K562 (cell line): ENCODE measurements around the gene TULP4. TPM values are rescaled to one million over a fixed set of nuclear protein-coding genes. Genes with fewer than 3 reads are reported as not detected.
A peak's percentile ranks its signal among the peaks of the same experiment; 100 is the strongest.

Experiments used
- ATAC-seq: fragments of 200-7000 bp; cut with Tn5 transposase; 3 replicates; pipeline ENCODE4 v1.9.1; 2020; ENCODE audit warnings: moderate library complexity
- BruUV-seq: library from RNA; stranded (reverse); fragments of 400-500 nt; replicated peaks from 2 replicates; lab custom pipeline; 2021; lab: Mats Ljungman, UMichigan
- CTCF ChIA-PET: fragments of 300-600 bp; formaldehyde crosslinking; extraction: SDS; loops from one replicate; lab custom pipeline; 2021; ENCODE audit warnings: low intra/inter-chr PET ratio; lab: Yijun Ruan, JAX
- POLR2A ChIA-PET: fragments of 300-600, 350-650 bp; sonication (Branson Sonifier 250); formaldehyde crosslinking; extraction: SDS; loops from one replicate; lab custom pipeline; 2021; ENCODE audit warnings: antibody characterized with exemption, inconsistent platforms; lab: Yijun Ruan, JAX
- DNase-seq, 4 experiments: peaks; one replicate each; pipeline versions ENCODE4 v3.0.0 to v3.0.0-alpha.2; 2011 to 2018; ENCODE audit warnings: low spot score in 3 of 4, mixed read lengths in 3 of 4; ENCODE audit errors: extremely low read depth in 1 of 4
- FAIRE-seq: peaks from 2 replicates; lab custom pipeline; 2011; peaks lifted over from hg19 to GRCh38; lab: Jason Lieb, UNC
- H2AFZ ChIP-seq: 2 replicates; pipeline ENCODE4 v1.6.0; 2011; ENCODE audit warnings: low read depth, low read length, control low read depth, inconsistent platforms
- H3K27ac ChIP-seq: fragments of 200-600 bp; 3 replicates; pipeline ENCODE4 v1.8.0; 2011; ENCODE audit warnings: low read depth, mild to moderate bottlenecking, control low read depth, inconsistent platforms, low read length, moderate library complexity, mixed read lengths; ENCODE audit errors: extremely low read depth
- H3K27me3 ChIP-seq, 2 experiments: fragments of 300-600 bp in 1 of 2; 2 replicates in 1 of 2; 3 replicates in 1 of 2; pipeline versions ENCODE4 v1.6.0 to v1.8.0; 2011; ENCODE audit warnings: inconsistent platforms in 2 of 2, low read length in 2 of 2, mild to moderate bottlenecking in 1 of 2, mixed read lengths in 1 of 2, moderate library complexity in 1 of 2; ENCODE audit not compliant: control insufficient read depth in 2 of 2, insufficient read depth in 2 of 2
- H3K36me3 ChIP-seq: fragments of 300-600 bp; 3 replicates; pipeline ENCODE4 v1.8.0; 2011; ENCODE audit warnings: mild to moderate bottlenecking, low read length, inconsistent platforms; ENCODE audit not compliant: control insufficient read depth, insufficient read depth
- H3K4me1 ChIP-seq, 2 experiments: fragments of 200-600 bp in 1 of 2; replicated peaks in 1 of 2; 2 replicates in 1 of 2; 3 replicates in 1 of 2; pipeline versions ENCODE4 v1.5.1 to v1.8.0; 2011; ENCODE audit warnings: inconsistent platforms in 2 of 2, low read length in 2 of 2, mild to moderate bottlenecking in 1 of 2, mixed read lengths in 1 of 2, moderate library complexity in 1 of 2; ENCODE audit not compliant: control insufficient read depth in 2 of 2, insufficient read depth in 2 of 2
- H3K4me2 ChIP-seq: 2 replicates; pipeline ENCODE4 v1.6.1; 2011; ENCODE audit warnings: low read length, control low read depth, inconsistent platforms, mixed read lengths; ENCODE audit not compliant: insufficient read depth
- H3K4me3 ChIP-seq: fragments of 200-600 bp; sonication (generic), shearing (Covaris generic); 2 replicates; pipeline ENCODE4 v1.5.1; 2016; ENCODE audit warnings: control low read depth, inconsistent platforms
- H3K79me2 ChIP-seq: fragments of 200-600 bp; 3 replicates; pipeline ENCODE4 v1.8.0; 2011; ENCODE audit warnings: low read length, inconsistent platforms; ENCODE audit not compliant: control insufficient read depth, insufficient read depth
- H3K9ac ChIP-seq, 2 experiments: 2 replicates each; pipeline versions ENCODE4 v1.6.0 to v1.6.1; 2011; ENCODE audit warnings: low read depth in 2 of 2, low read length in 2 of 2, control low read depth in 1 of 2, inconsistent platforms in 1 of 2, mild to moderate bottlenecking in 1 of 2, mixed read lengths in 1 of 2; ENCODE audit not compliant: insufficient read depth in 1 of 2
- H3K9me1 ChIP-seq: one replicate; pipeline ENCODE4 v1.6.0; 2011; ENCODE audit warnings: inconsistent platforms, mild to moderate bottlenecking, low read length, moderate library complexity; ENCODE audit not compliant: control insufficient read depth, insufficient read depth
- H3K9me3 ChIP-seq: replicated peaks from 2 replicates; pipeline ENCODE4 v1.5.1; 2011; ENCODE audit warnings: low read depth, low read length, inconsistent platforms; ENCODE audit not compliant: control insufficient read depth, insufficient read depth
- H4K20me1 ChIP-seq: replicated peaks from 2 replicates; pipeline ENCODE4 v1.6.1; 2011; ENCODE audit warnings: low read length, inconsistent platforms, mixed read lengths; ENCODE audit not compliant: control insufficient read depth, insufficient read depth
- BCOR ChIP-seq: fragments of 450-650 bp; IDR thresholded peaks from 2 replicates; pipeline ENCODE4 v1.6.1; 2016
- BRD4 ChIP-seq: fragments of 200-600 bp; sonication (generic); IDR thresholded peaks from 2 replicates; pipeline ENCODE4 v1.6.1; 2017; ENCODE audit warnings: inconsistent platforms
- CEBPG ChIP-seq, 3 experiments: fragments of 200-800 bp in 1 of 3; sonication (Bioruptor generic) in 1 of 3; sonication (generic) in 1 of 3; formaldehyde crosslinking in 1 of 3; IDR thresholded peaks in 2 of 3; conservative IDR thresholded peaks in 1 of 3; 2 replicates each; pipeline versions ENCODE4 v1.6.1 to v1.8.0; 2016 to 2022; ENCODE audit warnings: missing compliant biosample characterization in 2 of 3, missing genetic modification characterization in 2 of 3, mild to moderate bottlenecking in 1 of 3, missing genetic modification reagents in 1 of 3
- DACH1 ChIP-seq: fragments of 450-650 bp; IDR thresholded peaks from 2 replicates; pipeline ENCODE4 v1.6.1; 2018; ENCODE audit not compliant: partially characterized antibody
- ETV1 ChIP-seq: fragments of 450-650 bp; conservative IDR thresholded peaks from 2 replicates; pipeline ENCODE4 v1.6.1; 2016; ENCODE audit warnings: missing genetic modification characterization, control low read depth, low read depth, missing compliant biosample characterization
- JUN ChIP-seq, 2 experiments: sonication (generic) in 1 of 2; formaldehyde crosslinking in 1 of 2; IDR thresholded peaks; 2 replicates each; pipeline versions ENCODE4 v1.6.1 to v1.8.0; 2012 to 2022; ENCODE audit warnings: borderline replicate concordance in 2 of 2, mild to moderate bottlenecking in 2 of 2, improper control_type of control experiment in 1 of 2, low read depth in 1 of 2, low read length in 1 of 2, missing genetic modification reagents in 1 of 2
- RCOR1 ChIP-seq, 2 experiments: IDR thresholded peaks; 2 replicates each; pipeline ENCODE4 v1.6.1; 2012; ENCODE audit warnings: low read depth in 2 of 2, low read length in 2 of 2, borderline replicate concordance in 1 of 2, improper control_type of control experiment in 1 of 2
- SMARCC2 ChIP-seq: fragments of 450-650 bp; IDR thresholded peaks from 2 replicates; pipeline ENCODE4 v1.6.1; 2017; ENCODE audit warnings: antibody characterized with exemption, moderate library complexity, mild to moderate bottlenecking, low read depth
- STAT5A ChIP-seq: IDR thresholded peaks from 2 replicates; pipeline ENCODE4 v1.6.1; 2012; ENCODE audit warnings: low read length, inconsistent platforms, borderline replicate concordance
- TEAD1 ChIP-seq, 2 experiments: fragments of 450-650 bp in 1 of 2; sonication (generic) in 1 of 2; formaldehyde crosslinking; IDR thresholded peaks; 2 replicates each; pipeline versions ENCODE4 v1.4.0 to v1.8.0; 2020 to 2022; ENCODE audit warnings: mild to moderate bottlenecking in 2 of 2, missing genetic modification reagents in 1 of 2
- ZFX ChIP-seq: sonication (generic); formaldehyde crosslinking; IDR thresholded peaks from 2 replicates; pipeline ENCODE4 v1.8.0; 2022; ENCODE audit warnings: mild to moderate bottlenecking, missing genetic modification reagents, moderate library complexity
- ZKSCAN3 ChIP-seq: fragments of 250-450 bp; sonication (Bioruptor Pico); IDR thresholded peaks from 2 replicates; pipeline ENCODE4 v1.4.0; 2020
- WGBS: fragments of 100-300 bp; shearing (Covaris generic); methylation state at CpG from one replicate; pipeline ENCODE4 v1.1.6; 2016; ENCODE audit warnings: low coverage, mixed read lengths; ENCODE audit not compliant: insufficient coverage; ENCODE audit errors: missing lambda C conversion rate; 5-methylcytosine and 5-hydroxymethylcytosine counted together
- in situ Hi-C: fragments of 300-500 bp; cut with MboI; formaldehyde crosslinking; loops from 4 replicates; pipeline ENCODE4 v1.15.0; 2018; ENCODE audit warnings: inconsistent platforms, mixed read lengths
- intact Hi-C: fragments of 100-400 bp; cut with micrococcal nuclease; formaldehyde crosslinking; loops from 2 replicates; pipeline ENCODE4 v1.14.2; 2022
- polyA plus RNA-seq, 8 experiments: library from polyadenylated mRNA; depleted of rRNA in 4 of 8; stranded (reverse) in 5 of 8; unstranded in 3 of 8; fragments of >200 nt; fragmentation: Nextera tagmentation in 2 of 8; fragmentation: Illumina TruSeq in 1 of 8; extraction: Ambion mirVana in 2 of 8; extraction: Trizol in 1 of 8; gene quantifications; 2 replicates each; pipeline versions ENCODE4 v1.2.1 to v1.2.3, GENCODE V29; 2011 to 2014; ENCODE audit warnings: inconsistent platforms in 1 of 8, missing spikeins in 1 of 8
- total RNA-seq, 7 experiments: library from RNA; depleted of rRNA in 6 of 7; stranded (reverse); fragments of >200 nt in 6 of 7; fragmentation: Illumina TruSeq in 2 of 7; extraction: Trizol in 2 of 7; gene quantifications; 2 replicates each; pipeline versions ENCODE4 v1.2.1 to v1.2.3, GENCODE V29; 2011 to 2021; ENCODE audit warnings: low replicate concordance in 1 of 7
- TF ChIP-seq, protein P1 (sequence below), 3 experiments: fragments of 200-800 bp in 1 of 3; fragments of 250-450 bp in 1 of 3; fragments of 450-650 bp in 1 of 3; sonication (Bioruptor Pico) in 1 of 3; sonication (Bioruptor generic) in 1 of 3; formaldehyde crosslinking in 1 of 3; IDR thresholded peaks; 2 replicates each; pipeline versions ENCODE4 v1.6.1 to v1.8.0; 2016 to 2022; ENCODE audit warnings: mild to moderate bottlenecking in 2 of 3, missing genetic modification characterization in 2 of 3, missing compliant biosample characterization in 1 of 3, moderate library complexity in 1 of 3
- TF ChIP-seq, protein P2 (sequence below), 2 experiments: fragments of 450-650 bp; IDR thresholded peaks; 2 replicates each; pipeline ENCODE4 v1.6.1; 2016

Gene TULP4
- total and polyA plus RNA-seq, 9 of the 15 experiments (the other 6 are each of a cell fraction or from before 2014, with no cell fraction given), result 1.2 to 50.4 (median 11.0) TPM

DNA sequence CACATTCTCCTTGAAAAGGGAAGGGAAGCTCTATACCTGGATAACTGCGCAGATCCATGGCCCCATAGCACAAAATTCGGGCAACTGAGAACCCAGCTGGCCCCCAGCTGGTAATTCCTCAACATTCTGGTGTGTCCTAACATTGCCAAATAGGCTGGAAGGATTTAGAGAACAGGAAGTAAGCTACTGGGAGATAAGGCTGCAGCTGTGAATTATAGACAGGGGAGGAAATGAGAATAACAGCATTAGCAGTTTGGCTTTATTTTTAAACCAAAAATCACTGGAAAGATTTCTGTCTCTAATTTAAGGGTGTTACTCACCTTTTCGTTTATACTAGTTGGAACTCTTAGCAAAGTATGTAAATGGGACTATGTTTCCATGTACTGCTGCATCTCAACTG lies 97.2 kb downstream of the TULP4 start:
- Histone ChIP-seq H3K79me2 (no peaks in the 10 kb centered on the region), H2AFZ (no peak overlapping the region), H3K4me1 (peaks cover 14 to 23% of the 10 kb centered on the region in 2 experiments), H3K9me1 (no peaks in the 10 kb centered on the region), H4K20me1 (no peaks in the 10 kb centered on the region), H3K27me3 (no peaks in the 10 kb centered on the region), H3K4me2 (peak overlapping the region; percentile 27; the same call in 1 of the 2 replicates), H3K36me3 (peaks cover 10% of the 10 kb centered on the region; the same call in 1 of the 3 replicates), H3K4me3 (no peak overlapping the region), H3K9ac (no peak overlapping the region), H3K9me3 (no peaks in the 10 kb centered on the region), H3K27ac (0 out of 3 replicates have a peak overlapping the region, but pooled peaks have one; percentile 14)
- no TSS peak for BruUV-seq
- FAIRE-seq, result peak; percentile 71
- in situ Hi-C loops, result no loop called here
- ChIA-PET CTCF (no interaction called here), POLR2A (interaction anchor here (0.7 to 2.5 kb wide), 6 partner anchors 9 to 34 kb away, joined by 3 to 8 read pairs (median 4); no protein-coding TSS in a partner anchor)
- ATAC-seq, result peak; percentile 87
- intact Hi-C loops, result no loop called here
- 25% methylated on average over 3 of the region's 3 CpGs for WGBS
- peak in 2 of 4 experiments; percentile 56 to 60 for DNase-seq
- TF ChIP-seq BCOR (no peak), DACH1 (peak; percentile 82), CEBPG (CRISPR knock-in tag; IDR thresholded peaks at IDR 0.05) (peak; percentile 45; the same call in 1 of the 2 replicates), CEBPG (tag; conservative IDR thresholded peaks at IDR 0.05 in 1 of 2, IDR thresholded peaks at IDR 0.05 in 1 of 2) (peak; percentile 72 to 74), SMARCC2 (peak; percentile 47; the same call in 1 of the 2 replicates), JUN (IDR thresholded peaks at IDR 0.05; ENCODE audit: borderline replicate concordance, low read depth, low read length) (no peak), JUN (CRISPR knock-in tag; IDR thresholded peaks at IDR 0.05; ENCODE audit: borderline replicate concordance) (no peak), RCOR1 (IDR thresholded peaks at IDR 0.05; ENCODE audit: borderline replicate concordance in 1 of 2, low read depth in 2 of 2, low read length in 2 of 2) (peak in 1 of 2 experiments; percentile 76; a peak in 1 of 4 replicates), ZFX (no peak), STAT5A (peak; percentile 46; the same call in 1 of the 2 replicates), TEAD1 (CRISPR knock-in tag; IDR thresholded peaks at IDR 0.05) (0 out of 4 replicates have a peak, but pooled peaks of 1 of the 2 experiments have one; percentile 27), ETV1 (tag) (peak; percentile 95), BRD4 (no peak), ZKSCAN3 (CRISPR knock-in tag) (no peak)
- TF ChIP-seq, protein P1, sequence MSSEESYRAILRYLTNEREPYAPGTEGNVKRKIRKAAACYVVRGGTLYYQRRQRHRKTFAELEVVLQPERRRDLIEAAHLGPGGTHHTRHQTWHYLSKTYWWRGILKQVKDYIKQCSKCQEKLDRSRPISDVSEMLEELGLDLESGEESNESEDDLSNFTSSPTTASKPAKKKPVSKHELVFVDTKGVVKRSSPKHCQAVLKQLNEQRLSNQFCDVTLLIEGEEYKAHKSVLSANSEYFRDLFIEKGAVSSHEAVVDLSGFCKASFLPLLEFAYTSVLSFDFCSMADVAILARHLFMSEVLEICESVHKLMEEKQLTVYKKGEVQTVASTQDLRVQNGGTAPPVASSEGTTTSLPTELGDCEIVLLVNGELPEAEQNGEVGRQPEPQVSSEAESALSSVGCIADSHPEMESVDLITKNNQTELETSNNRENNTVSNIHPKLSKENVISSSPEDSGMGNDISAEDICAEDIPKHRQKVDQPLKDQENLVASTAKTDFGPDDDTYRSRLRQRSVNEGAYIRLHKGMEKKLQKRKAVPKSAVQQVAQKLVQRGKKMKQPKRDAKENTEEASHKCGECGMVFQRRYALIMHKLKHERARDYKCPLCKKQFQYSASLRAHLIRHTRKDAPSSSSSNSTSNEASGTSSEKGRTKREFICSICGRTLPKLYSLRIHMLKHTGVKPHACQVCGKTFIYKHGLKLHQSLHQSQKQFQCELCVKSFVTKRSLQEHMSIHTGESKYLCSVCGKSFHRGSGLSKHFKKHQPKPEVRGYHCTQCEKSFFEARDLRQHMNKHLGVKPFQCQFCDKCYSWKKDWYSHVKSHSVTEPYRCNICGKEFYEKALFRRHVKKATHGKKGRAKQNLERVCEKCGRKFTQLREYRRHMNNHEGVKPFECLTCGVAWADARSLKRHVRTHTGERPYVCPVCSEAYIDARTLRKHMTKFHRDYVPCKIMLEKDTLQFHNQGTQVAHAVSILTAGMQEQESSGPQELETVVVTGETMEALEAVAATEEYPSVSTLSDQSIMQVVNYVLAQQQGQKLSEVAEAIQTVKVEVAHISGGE (CRISPR knock-in tag; IDR thresholded peaks at IDR 0.05), result no peak
- TF ChIP-seq, protein P2, sequence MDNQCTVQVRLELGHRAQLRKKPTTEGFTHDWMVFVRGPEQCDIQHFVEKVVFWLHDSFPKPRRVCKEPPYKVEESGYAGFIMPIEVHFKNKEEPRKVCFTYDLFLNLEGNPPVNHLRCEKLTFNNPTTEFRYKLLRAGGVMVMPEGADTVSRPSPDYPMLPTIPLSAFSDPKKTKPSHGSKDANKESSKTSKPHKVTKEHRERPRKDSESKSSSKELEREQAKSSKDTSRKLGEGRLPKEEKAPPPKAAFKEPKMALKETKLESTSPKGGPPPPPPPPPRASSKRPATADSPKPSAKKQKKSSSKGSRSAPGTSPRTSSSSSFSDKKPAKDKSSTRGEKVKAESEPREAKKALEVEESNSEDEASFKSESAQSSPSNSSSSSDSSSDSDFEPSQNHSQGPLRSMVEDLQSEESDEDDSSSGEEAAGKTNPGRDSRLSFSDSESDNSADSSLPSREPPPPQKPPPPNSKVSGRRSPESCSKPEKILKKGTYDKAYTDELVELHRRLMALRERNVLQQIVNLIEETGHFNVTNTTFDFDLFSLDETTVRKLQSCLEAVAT (IDR thresholded peaks at IDR 0.05), result no peak
